HepG2 (cell line): ENCODE data around the gene DAB2. TPM values are rescaled to one million over a fixed set of nuclear protein-coding genes. Genes with fewer than 3 reads are reported as not detected.
A peak's percentile ranks its signal among the peaks of the same experiment; 100 is the strongest.

ENCODE experiments used
- ATAC-seq: fragments of 200-7000 bp; cut with Tn5 transposase; 3 replicates; pipeline ENCODE4 v1.9.1; 2020; ENCODE audit warnings: mild to moderate bottlenecking, moderate library complexity
- BruUV-seq: library from RNA; stranded (reverse); fragments of 400-500 nt; replicated peaks from 2 replicates; lab custom pipeline; 2021; lab: Mats Ljungman, UMichigan
- CTCF ChIA-PET: fragments of 300-600 bp; formaldehyde crosslinking; extraction: SDS; loops from one replicate; lab custom pipeline; 2021; ENCODE audit warnings: low total read pairs, inconsistent platforms, low intra/inter-chr PET ratio; lab: Yijun Ruan, JAX
- POLR2A ChIA-PET: fragments of 350-600 bp; sonication (Branson Sonifier 250); formaldehyde crosslinking; loops from one replicate; lab custom pipeline; 2020; ENCODE audit warnings: antibody characterized with exemption, inconsistent platforms; lab: Yijun Ruan, JAX
- DNase-seq: peaks from one replicate; pipeline ENCODE4 v3.0.0-alpha.2; 2015; ENCODE audit warnings: low spot score
- FAIRE-seq: peaks from 3 replicates; lab custom pipeline; 2011; peaks lifted over from hg19 to GRCh38; lab: Jason Lieb, UNC
- H2AFZ ChIP-seq: one replicate; pipeline ENCODE4 v1.6.1; 2011; ENCODE audit warnings: low read length, inconsistent platforms
- H3K27ac ChIP-seq: fragments of 300-600 bp; 3 replicates; pipeline ENCODE4 v1.8.0; 2011; ENCODE audit warnings: mixed run types, mild to moderate bottlenecking, mixed read lengths, low read length, inconsistent platforms; ENCODE audit not compliant: insufficient read depth; ENCODE audit errors: extremely low read length
- H3K27me3 ChIP-seq, 2 experiments: fragments of 200-600 bp in 1 of 2; 2 replicates in 1 of 2; 3 replicates in 1 of 2; pipeline versions ENCODE4 v1.6.0 to v1.8.0; 2011; ENCODE audit warnings: low read length in 2 of 2, mild to moderate bottlenecking in 2 of 2, moderate library complexity in 2 of 2, inconsistent platforms in 1 of 2; ENCODE audit not compliant: insufficient read depth in 2 of 2, control insufficient read depth in 1 of 2
- H3K36me3 ChIP-seq, 2 experiments: fragments of 200-600 bp in 1 of 2; replicated peaks in 1 of 2; 2 replicates in 1 of 2; 3 replicates in 1 of 2; pipeline versions ENCODE4 v1.5.1 to v1.8.0; 2011; ENCODE audit warnings: low read length in 2 of 2, inconsistent platforms in 1 of 2; ENCODE audit not compliant: insufficient read depth in 2 of 2, control insufficient read depth in 1 of 2
- H3K4me1 ChIP-seq: 2 replicates; pipeline ENCODE4 v1.5.1; 2012; ENCODE audit warnings: low read length, inconsistent platforms; ENCODE audit not compliant: insufficient read depth
- H3K4me2 ChIP-seq: 2 replicates; pipeline ENCODE4 v1.6.0; 2011; ENCODE audit warnings: low read depth, low read length, inconsistent platforms
- H3K4me3 ChIP-seq, 3 experiments: fragments of 200-600 bp in 1 of 3; sonication (generic), shearing (Covaris generic) in 1 of 3; replicated peaks in 1 of 3; 2 replicates each; pipeline ENCODE4 v1.5.1; 2011 to 2016; ENCODE audit warnings: low read length in 3 of 3, inconsistent platforms in 2 of 3, low read depth in 2 of 3, mild to moderate bottlenecking in 2 of 3, control low read depth in 1 of 3, mixed read lengths in 1 of 3; ENCODE audit not compliant: insufficient read depth in 1 of 3
- H3K79me2 ChIP-seq: one replicate; pipeline ENCODE4 v1.6.1; 2011; ENCODE audit warnings: low read length, inconsistent platforms; ENCODE audit not compliant: insufficient read depth
- H3K9ac ChIP-seq: 2 replicates; pipeline ENCODE4 v1.6.0; 2011; ENCODE audit warnings: mild to moderate bottlenecking, low read depth, low read length, inconsistent platforms; ENCODE audit not compliant: insufficient read depth
- H3K9me3 ChIP-seq: 2 replicates; pipeline ENCODE4 v1.5.1; 2012; ENCODE audit warnings: mild to moderate bottlenecking, low read length
- H4K20me1 ChIP-seq: 2 replicates; pipeline ENCODE4 v1.6.0; 2011; ENCODE audit warnings: inconsistent platforms, mild to moderate bottlenecking, low read length, moderate library complexity; ENCODE audit not compliant: insufficient read depth
- CEBPB ChIP-seq: IDR thresholded peaks from 2 replicates; pipeline ENCODE4 v1.6.1; 2011; ENCODE audit warnings: low read depth, low read length, improper control_type of control experiment, borderline replicate concordance
- FOXP4 ChIP-seq: sonication (generic); formaldehyde crosslinking; IDR thresholded peaks from 2 replicates; pipeline ENCODE4 v1.4.0; 2020; ENCODE audit warnings: missing genetic modification reagents
- SIX1 ChIP-seq: sonication (generic); formaldehyde crosslinking; IDR thresholded peaks from 2 replicates; pipeline ENCODE4 v1.4.0; 2020; ENCODE audit warnings: missing genetic modification reagents, borderline replicate concordance
- TFAP4 ChIP-seq: sonication (generic); IDR thresholded peaks from 2 replicates; pipeline ENCODE4 v1.6.1; 2016; ENCODE audit warnings: low read depth, borderline replicate concordance
- ZNF607 ChIP-seq: sonication (generic); formaldehyde crosslinking; IDR thresholded peaks from 2 replicates; pipeline ENCODE4 v1.5.1; 2020; ENCODE audit warnings: missing genetic modification reagents, mild to moderate bottlenecking, borderline replicate concordance
- WGBS: methylation state at CpG from one replicate; pipeline ENCODE4 v1.1.6; 2017; ENCODE audit warnings: low lambda C conversion rate; 5-methylcytosine and 5-hydroxymethylcytosine counted together
- in situ Hi-C: cut with HindIII; loops from 2 replicates; pipeline ENCODE4 v1.10.0; 2017; ENCODE audit warnings: low pct_unique_long_range_greater_than_20kb; ENCODE audit not compliant: extremely low pct_ligation_motif_present
- intact Hi-C: fragments of 100-400 bp; cut with micrococcal nuclease; formaldehyde crosslinking; loops from one replicate; pipeline ENCODE4 v1.10.0; 2022; ENCODE audit not compliant: unreplicated experiment
- polyA plus RNA-seq, 8 experiments: library from polyadenylated mRNA; depleted of rRNA in 3 of 8; stranded (reverse) in 7 of 8; unstranded in 1 of 8; fragments of >200 nt; fragmentation: Illumina TruSeq in 4 of 8; extraction: Trizol in 4 of 8; gene quantifications; 2 replicates each; pipeline versions ENCODE4 v1.2.1 to v1.2.3, GENCODE V29; 2011 to 2016; ENCODE audit warnings: low read depth in 4 of 8, missing spikeins in 1 of 8, mixed read lengths in 1 of 8; ENCODE audit not compliant: insufficient read depth in 1 of 8
- total RNA-seq, 5 experiments: library from RNA; depleted of rRNA; stranded (reverse); fragments of >200 nt; fragmentation: Illumina TruSeq; extraction: Trizol; gene quantifications; 2 replicates each; pipeline ENCODE4 v1.2.3, GENCODE V29; 2016; ENCODE audit warnings: low read depth in 1 of 5
- TF ChIP-seq, protein P1 (sequence below): sonication (generic); formaldehyde crosslinking; IDR thresholded peaks from one replicate; pipeline ENCODE4 v1.5.1; 2020; ENCODE audit warnings: mild to moderate bottlenecking, missing genetic modification reagents; ENCODE audit errors: not compliant biosample characterization

DAB2 gene
- total and polyA plus RNA-seq, 2 of the 13 experiments (the other 11 are each of a cell fraction or from before 2014, with no cell fraction given), result 6.4 to 6.5 TPM

- H3K4me3 ChIP-seq, result no peak overlapping the region
- H2AFZ ChIP-seq, result no peak overlapping the region
- DNase-seq (no peak), ATAC-seq (no peak), FAIRE-seq (no peak)
- no peaks in the 10 kb centered on the region for H3K79me2 ChIP-seq
- no peak overlapping the region for H3K9ac ChIP-seq
- in situ Hi-C loops, result no loop called here
- H3K36me3 ChIP-seq, result no peaks in the 10 kb centered on the region
- H3K9me3 ChIP-seq, result no peaks in the 10 kb centered on the region
- ChIA-PET POLR2A (no interaction called here), CTCF (no interaction called here)
- peaks cover 8% of the 10 kb centered on the region for H3K4me1 ChIP-seq
- no TSS peak for BruUV-seq
- peaks cover 1 to 5% of the 10 kb centered on the region in 2 experiments; a peak in 2 of 5 replicates for H3K27me3 ChIP-seq
- WGBS, result 56% methylated on average over 3 of the region's 3 CpGs
- intact Hi-C loops, result no loop called here
- no peak overlapping the region for H3K4me2 ChIP-seq
- no peaks in the 10 kb centered on the region for H4K20me1 ChIP-seq
- H3K27ac ChIP-seq, result no peak overlapping the region
- TF ChIP-seq TFAP4, result no peak
- no peak for TF ChIP-seq FOXP4 (CRISPR knock-in tag)
- TF ChIP-seq SIX1 (CRISPR knock-in tag), result no peak
- peak; percentile 37; the same call in 1 of the 2 replicates for TF ChIP-seq CEBPB
- TF ChIP-seq, protein P1, sequence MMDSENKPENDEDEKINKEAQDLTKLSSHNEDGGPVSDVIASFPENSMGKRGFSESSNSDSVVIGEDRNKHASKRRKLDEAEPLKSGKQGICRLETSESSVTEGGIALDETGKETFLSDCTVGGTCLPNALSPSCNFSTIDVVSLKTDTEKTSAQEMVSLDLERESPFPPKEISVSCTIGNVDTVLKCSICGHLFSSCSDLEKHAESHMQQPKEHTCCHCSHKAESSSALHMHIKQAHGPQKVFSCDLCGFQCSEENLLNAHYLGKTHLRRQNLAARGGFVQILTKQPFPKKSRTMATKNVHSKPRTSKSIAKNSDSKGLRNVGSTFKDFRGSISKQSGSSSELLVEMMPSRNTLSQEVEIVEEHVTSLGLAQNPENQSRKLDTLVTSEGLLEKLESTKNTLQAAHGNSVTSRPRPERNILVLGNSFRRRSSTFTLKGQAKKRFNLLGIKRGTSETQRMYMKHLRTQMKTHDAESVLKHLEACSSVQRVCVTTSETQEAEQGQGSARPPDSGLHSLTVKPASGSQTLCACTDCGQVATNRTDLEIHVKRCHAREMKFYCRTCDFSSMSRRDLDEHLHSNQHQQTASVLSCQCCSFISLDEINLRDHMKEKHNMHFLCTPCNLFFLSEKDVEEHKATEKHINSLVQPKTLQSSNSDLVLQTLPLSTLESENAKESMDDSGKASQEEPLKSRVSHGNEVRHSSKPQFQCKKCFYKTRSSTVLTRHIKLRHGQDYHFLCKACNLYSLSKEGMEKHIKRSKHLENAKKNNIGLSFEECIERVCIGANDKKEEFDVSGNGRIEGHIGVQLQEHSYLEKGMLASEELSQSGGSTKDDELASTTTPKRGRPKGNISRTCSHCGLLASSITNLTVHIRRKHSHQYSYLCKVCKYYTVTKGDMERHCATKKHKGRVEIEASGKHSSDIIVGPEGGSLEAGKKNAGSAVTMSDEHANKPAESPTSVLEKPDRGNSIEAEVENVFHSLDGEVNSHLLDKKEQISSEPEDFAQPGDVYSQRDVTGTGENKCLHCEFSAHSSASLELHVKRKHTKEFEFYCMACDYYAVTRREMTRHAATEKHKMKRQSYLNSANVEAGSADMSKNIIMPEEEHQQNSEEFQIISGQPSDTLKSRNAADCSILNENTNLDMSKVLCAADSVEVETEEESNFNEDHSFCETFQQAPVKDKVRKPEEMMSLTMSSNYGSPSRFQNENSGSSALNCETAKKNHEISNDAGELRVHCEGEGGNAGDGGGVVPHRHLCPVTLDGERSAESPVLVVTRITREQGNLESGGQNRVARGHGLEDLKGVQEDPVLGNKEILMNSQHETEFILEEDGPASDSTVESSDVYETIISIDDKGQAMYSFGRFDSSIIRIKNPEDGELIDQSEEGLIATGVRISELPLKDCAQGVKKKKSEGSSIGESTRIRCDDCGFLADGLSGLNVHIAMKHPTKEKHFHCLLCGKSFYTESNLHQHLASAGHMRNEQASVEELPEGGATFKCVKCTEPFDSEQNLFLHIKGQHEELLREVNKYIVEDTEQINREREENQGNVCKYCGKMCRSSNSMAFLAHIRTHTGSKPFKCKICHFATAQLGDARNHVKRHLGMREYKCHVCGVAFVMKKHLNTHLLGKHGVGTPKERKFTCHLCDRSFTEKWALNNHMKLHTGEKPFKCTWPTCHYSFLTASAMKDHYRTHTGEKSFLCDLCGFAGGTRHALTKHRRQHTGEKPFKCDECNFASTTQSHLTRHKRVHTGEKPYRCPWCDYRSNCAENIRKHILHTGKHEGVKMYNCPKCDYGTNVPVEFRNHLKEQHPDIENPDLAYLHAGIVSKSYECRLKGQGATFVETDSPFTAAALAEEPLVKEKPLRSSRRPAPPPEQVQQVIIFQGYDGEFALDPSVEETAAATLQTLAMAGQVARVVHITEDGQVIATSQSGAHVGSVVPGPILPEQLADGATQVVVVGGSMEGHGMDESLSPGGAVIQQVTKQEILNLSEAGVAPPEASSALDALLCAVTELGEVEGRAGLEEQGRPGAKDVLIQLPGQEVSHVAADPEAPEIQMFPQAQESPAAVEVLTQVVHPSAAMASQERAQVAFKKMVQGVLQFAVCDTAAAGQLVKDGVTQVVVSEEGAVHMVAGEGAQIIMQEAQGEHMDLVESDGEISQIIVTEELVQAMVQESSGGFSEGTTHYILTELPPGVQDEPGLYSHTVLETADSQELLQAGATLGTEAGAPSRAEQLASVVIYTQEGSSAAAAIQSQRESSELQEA (CRISPR knock-in tag), result no peak
- no peak for TF ChIP-seq ZNF607 (CRISPR knock-in tag)
Measured at GRCh38 chr5:39442991-39443390, 18.2 kb upstream of the DAB2 start.
